ENCODE data around the gene ATG7. TPM values are rescaled to one million over a fixed set of nuclear protein-coding genes. Genes with fewer than 3 reads are reported as not detected.
"Not testable (repeated sequence)": the region's sequence is repeated elsewhere in the genome, so short reads cannot be mapped to it uniquely, and the experiment has no call there.

ATG7 gene
- total RNA-seq, 1 experiment from 2014 or later = 36.0 TPM

GRCh38 chr3:11522953-11523571, 250.9 kb downstream of the ATG7 start:
- CTCF ChIA-PET = no interaction called here
- H3K4me1 ChIP-seq (ENCODE audit: control insufficient read depth, insufficient read depth, low read length) = peaks cover 3% of the 10 kb centered on the region; the same call in 1 of the 2 replicates
- in situ Hi-C loops (cut with HindIII; ENCODE audit: low pct_unique_long_range_greater_than_20kb, low sequenced_read_pairs) (no loop called here), intact Hi-C loops (cut with micrococcal nuclease; ENCODE audit: unreplicated experiment) (no loop called here)
- H3K36me3 ChIP-seq (ENCODE audit: control insufficient read depth, insufficient read depth, low read length) = no peaks in the 10 kb centered on the region
- H3K9me3 ChIP-seq (ENCODE audit: control insufficient read depth, insufficient read depth, low read depth, low read length) = no peaks in the 10 kb centered on the region
- TF ChIP-seq TCF7L2 (IDR thresholded peaks at IDR 0.05; ENCODE audit: low read depth, low read length) (no peak), POLR2AphosphoS5 (IDR thresholded peaks at IDR 0.05; ENCODE audit: low read depth, low read length) (no peak), SIN3A (IDR thresholded peaks at IDR 0.05; ENCODE audit: borderline replicate concordance, insufficient read depth, low read depth, low read length) (no peak), CTCF (IDR thresholded peaks at IDR 0.05) (no peak)
- TF ChIP-seq, protein P1, sequence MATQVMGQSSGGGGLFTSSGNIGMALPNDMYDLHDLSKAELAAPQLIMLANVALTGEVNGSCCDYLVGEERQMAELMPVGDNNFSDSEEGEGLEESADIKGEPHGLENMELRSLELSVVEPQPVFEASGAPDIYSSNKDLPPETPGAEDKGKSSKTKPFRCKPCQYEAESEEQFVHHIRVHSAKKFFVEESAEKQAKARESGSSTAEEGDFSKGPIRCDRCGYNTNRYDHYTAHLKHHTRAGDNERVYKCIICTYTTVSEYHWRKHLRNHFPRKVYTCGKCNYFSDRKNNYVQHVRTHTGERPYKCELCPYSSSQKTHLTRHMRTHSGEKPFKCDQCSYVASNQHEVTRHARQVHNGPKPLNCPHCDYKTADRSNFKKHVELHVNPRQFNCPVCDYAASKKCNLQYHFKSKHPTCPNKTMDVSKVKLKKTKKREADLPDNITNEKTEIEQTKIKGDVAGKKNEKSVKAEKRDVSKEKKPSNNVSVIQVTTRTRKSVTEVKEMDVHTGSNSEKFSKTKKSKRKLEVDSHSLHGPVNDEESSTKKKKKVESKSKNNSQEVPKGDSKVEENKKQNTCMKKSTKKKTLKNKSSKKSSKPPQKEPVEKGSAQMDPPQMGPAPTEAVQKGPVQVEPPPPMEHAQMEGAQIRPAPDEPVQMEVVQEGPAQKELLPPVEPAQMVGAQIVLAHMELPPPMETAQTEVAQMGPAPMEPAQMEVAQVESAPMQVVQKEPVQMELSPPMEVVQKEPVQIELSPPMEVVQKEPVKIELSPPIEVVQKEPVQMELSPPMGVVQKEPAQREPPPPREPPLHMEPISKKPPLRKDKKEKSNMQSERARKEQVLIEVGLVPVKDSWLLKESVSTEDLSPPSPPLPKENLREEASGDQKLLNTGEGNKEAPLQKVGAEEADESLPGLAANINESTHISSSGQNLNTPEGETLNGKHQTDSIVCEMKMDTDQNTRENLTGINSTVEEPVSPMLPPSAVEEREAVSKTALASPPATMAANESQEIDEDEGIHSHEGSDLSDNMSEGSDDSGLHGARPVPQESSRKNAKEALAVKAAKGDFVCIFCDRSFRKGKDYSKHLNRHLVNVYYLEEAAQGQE (IDR thresholded peaks at IDR 0.05; ENCODE audit: insufficient read depth in 1 of 2, low read depth in 2 of 2, low read length in 1 of 2) = no peak
- no peak overlapping the region for H3K4me3 ChIP-seq (ENCODE audit: low read depth in 2 of 2, low read length in 2 of 2)
- peak overlapping the region; percentile 52; the same call in 1 of the 2 replicates for H3K27ac ChIP-seq (ENCODE audit: low read length)
- no peaks in the 10 kb centered on the region for H3K27me3 ChIP-seq (ENCODE audit: control insufficient read depth, insufficient read depth, low read length)
- POLR2A ChIA-PET = no interaction called here
- ATAC-seq = no peak
- BruUV-seq (replicated peaks) = no TSS peak
- DNase-seq (ENCODE audit: low read depth, low spot score) = no peak

- Histone ChIP-seq H3K4me3 (ENCODE audit: low read depth in 2 of 2, low read length in 2 of 2) (no peak overlapping the region), H3K9me3 (ENCODE audit: control insufficient read depth, insufficient read depth, low read depth, low read length) (no peaks in the 10 kb centered on the region), H3K27ac (ENCODE audit: low read length) (peak overlapping the region; percentile 52), H3K4me1 (ENCODE audit: control insufficient read depth, insufficient read depth, low read length) (peaks cover 3% of the 10 kb centered on the region; the same call in 1 of the 2 replicates), H3K36me3 (ENCODE audit: control insufficient read depth, insufficient read depth, low read length) (no peaks in the 10 kb centered on the region), H3K27me3 (ENCODE audit: control insufficient read depth, insufficient read depth, low read length) (no peaks in the 10 kb centered on the region)
- no TSS peak for BruUV-seq (replicated peaks)
- DNase-seq (ENCODE audit: low read depth, low spot score) (no peak), ATAC-seq (no peak)
- ChIA-PET POLR2A (no interaction called here), CTCF (no interaction called here)
- TF ChIP-seq POLR2AphosphoS5 (IDR thresholded peaks at IDR 0.05; ENCODE audit: low read depth, low read length) (no peak), SIN3A (IDR thresholded peaks at IDR 0.05; ENCODE audit: borderline replicate concordance, insufficient read depth, low read depth, low read length) (no peak), CTCF (IDR thresholded peaks at IDR 0.05) (no peak), TCF7L2 (IDR thresholded peaks at IDR 0.05; ENCODE audit: low read depth, low read length) (no peak)
- TF ChIP-seq, protein P1 (IDR thresholded peaks at IDR 0.05; ENCODE audit: insufficient read depth in 1 of 2, low read depth in 2 of 2, low read length in 1 of 2) = no peak
- intact Hi-C loops (cut with micrococcal nuclease; ENCODE audit: unreplicated experiment) (no loop called here), in situ Hi-C loops (cut with HindIII; ENCODE audit: low pct_unique_long_range_greater_than_20kb, low sequenced_read_pairs) (no loop called here)
These were observed 251.4 kb downstream of the ATG7 start for GRCh38 chr3:11523572-11524101.

DNA sequence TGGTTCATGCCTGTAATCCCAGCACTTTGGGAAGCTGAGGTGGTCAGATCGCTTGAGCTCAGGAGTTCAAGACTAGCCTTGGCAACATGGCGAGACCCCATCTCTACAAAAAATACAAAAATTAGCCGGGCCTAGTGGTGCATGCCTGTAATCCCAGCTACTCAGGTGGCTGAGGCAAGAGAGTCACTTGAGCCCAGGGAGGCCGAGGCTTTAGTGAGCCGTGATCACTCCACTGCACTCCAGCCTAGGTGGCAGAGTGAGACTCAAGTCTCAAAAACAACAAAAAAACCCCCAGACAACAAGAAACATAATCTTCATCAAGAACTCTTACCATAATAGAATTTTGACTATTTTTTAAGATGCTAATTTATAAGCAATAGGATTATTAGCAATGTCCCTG, 253.9 kb downstream of the ATG7 start:
- H3K4me1 ChIP-seq (ENCODE audit: control insufficient read depth, insufficient read depth, low read length); intact Hi-C loops (cut with micrococcal nuclease; ENCODE audit: unreplicated experiment); H3K27ac ChIP-seq (ENCODE audit: low read length); DNase-seq (ENCODE audit: low read depth, low spot score); POLR2A ChIA-PET; ATAC-seq; H3K36me3 ChIP-seq (ENCODE audit: control insufficient read depth, insufficient read depth, low read length); H3K9me3 ChIP-seq (ENCODE audit: control insufficient read depth, insufficient read depth, low read depth, low read length); in situ Hi-C loops (cut with HindIII; ENCODE audit: low pct_unique_long_range_greater_than_20kb, low sequenced_read_pairs); H3K4me3 ChIP-seq (ENCODE audit: low read depth in 2 of 2, low read length in 2 of 2); BruUV-seq (replicated peaks); H3K27me3 ChIP-seq (ENCODE audit: control insufficient read depth, insufficient read depth, low read length): not testable (repeated sequence)
- CTCF ChIA-PET = interaction anchor here (0.6 kb wide), 1 partner anchor 13 kb away, joined by 3 read pairs; no protein-coding TSS in a partner anchor
